Activated CD4-positive, alpha-beta T cell treated with anti-CD3 and anti-CD28 coated beads, Interleukin-2, amount 10 ng/mL, durations not matched to agents 7 days and 5 days (primary cell): ENCODE data around the gene CTPS1. TPM values are rescaled to one million over a fixed set of nuclear protein-coding genes. Genes with fewer than 3 reads are reported as not detected.

Source experiments
- CTCF ChIA-PET: fragments of 350-600 bp; sonication (Branson Sonifier 250); formaldehyde crosslinking; loops from one replicate; lab custom pipeline; 2021; ENCODE audit warnings: antibody characterized with exemption; lab: Charles Lee
- POLR2A ChIA-PET: fragments of 350-600 bp; sonication (Branson Sonifier 250); formaldehyde crosslinking; loops from one replicate; lab custom pipeline; 2021; ENCODE audit warnings: antibody characterized with exemption; lab: Charles Lee
- DNase-seq: peaks from one replicate; pipeline ENCODE4 v3.0.0-alpha.2; 2020
- H3K27ac Mint-ChIP-seq: one replicate; pipeline ENCODE4 v1.8.0; 2021; ENCODE audit warnings: mild to moderate bottlenecking, moderate library complexity, mixed read lengths
- H3K27me3 Mint-ChIP-seq: one replicate; pipeline ENCODE4 v1.8.0; 2021; ENCODE audit warnings: mixed read lengths
- H3K36me3 Mint-ChIP-seq: one replicate; pipeline ENCODE4 v1.8.0; 2021; ENCODE audit warnings: low read depth, mixed read lengths
- H3K4me1 Mint-ChIP-seq: one replicate; pipeline ENCODE4 v1.8.0; 2021; ENCODE audit warnings: mixed read lengths
- H3K4me3 Mint-ChIP-seq: one replicate; pipeline ENCODE4 v1.8.0; 2021; ENCODE audit warnings: mild to moderate bottlenecking, moderate library complexity, mixed read lengths
- H3K9me3 Mint-ChIP-seq: one replicate; pipeline ENCODE4 v1.8.0; 2021; ENCODE audit warnings: mixed read lengths
- total RNA-seq, 2 experiments: library from RNA; stranded (reverse); gene quantifications; one replicate each; pipeline ENCODE4 v1.2.3, GENCODE V29; 2021

CTPS1 gene
- total RNA-seq, 2 experiments from 2014 or later = 54.6 to 55.6 TPM

- H3K27ac Mint-ChIP-seq = no peak overlapping the region
- no peak overlapping the region for H3K4me3 Mint-ChIP-seq
- peaks cover 5% of the 10 kb centered on the region for H3K36me3 Mint-ChIP-seq
- H3K27me3 Mint-ChIP-seq = no peaks in the 10 kb centered on the region
- H3K9me3 Mint-ChIP-seq = no peaks in the 10 kb centered on the region
- CTCF ChIA-PET = interaction anchor here (0.9 kb wide), 1 partner anchor 40 kb away, joined by 3 read pairs; no protein-coding TSS in a partner anchor
- H3K4me1 Mint-ChIP-seq = peaks cover 5% of the 10 kb centered on the region
- DNase-seq = no peak
- POLR2A ChIA-PET = no interaction called here
These were observed 41.2 kb downstream of the CTPS1 start for GRCh38 chr1:41020654-41021053.

GRCh38 chr1:41021526-41022308 is 42.2 kb downstream of the CTPS1 start, which contains the start of gene SLFNL1:
SLFNL1 (minus strand) TSS chr1:41021725; CDS start chr1:41020660, 1,065 bp downstream.
- Mint-ChIP-seq H3K27me3 (no peaks in the 10 kb centered on the region), H3K27ac (peak within 1 kb of the TSS; percentile 68), H3K4me1 (peaks cover 11% of the 10 kb centered on the region), H3K36me3 (peaks cover 5% of the 10 kb centered on the region), H3K9me3 (no peaks in the 10 kb centered on the region), H3K4me3 (no peak within 1 kb of the TSS)
- DNase-seq = no peak
- ChIA-PET CTCF (interaction anchor here (1.0 kb wide), 1 partner anchor 13 kb away, joined by 3 read pairs; no protein-coding TSS in a partner anchor), POLR2A (no interaction called here)

GRCh38 chr1:41022424-41022823 is 42.9 kb downstream of the CTPS1 start:
- H3K4me1 Mint-ChIP-seq = peaks cover 11% of the 10 kb centered on the region
- ChIA-PET CTCF (interaction anchor here (1.4 kb wide), 1 partner anchor 19 kb away, joined by 5 read pairs; no protein-coding TSS in a partner anchor), POLR2A (no interaction called here)
- H3K27me3 Mint-ChIP-seq = no peaks in the 10 kb centered on the region
- DNase-seq = no peak
- peaks cover 5% of the 10 kb centered on the region for H3K36me3 Mint-ChIP-seq
- no peaks in the 10 kb centered on the region for H3K9me3 Mint-ChIP-seq
- H3K4me3 Mint-ChIP-seq = no peak overlapping the region
- H3K27ac Mint-ChIP-seq = peak overlapping the region; percentile 68

- POLR2A ChIA-PET = no interaction called here
- peaks cover 12% of the 10 kb centered on the region for H3K36me3 Mint-ChIP-seq
- no peak for DNase-seq
- H3K4me3 Mint-ChIP-seq = no peak overlapping the region
- H3K27ac Mint-ChIP-seq = peak overlapping the region; percentile 2
- H3K9me3 Mint-ChIP-seq = no peaks in the 10 kb centered on the region
- H3K4me1 Mint-ChIP-seq = peaks cover 11% of the 10 kb centered on the region
- CTCF ChIA-PET = interaction anchor here (1.4 kb wide), 1 partner anchor 20 kb away, joined by 5 read pairs; no protein-coding TSS in a partner anchor
- H3K27me3 Mint-ChIP-seq = no peaks in the 10 kb centered on the region
These were observed 43.9 kb downstream of the CTPS1 start for GRCh38 chr1:41023279-41023990.

GRCh38 chr1:41024953-41025352 is 45.5 kb downstream of the CTPS1 start:
- POLR2A ChIA-PET = no interaction called here
- no peak for DNase-seq
- Mint-ChIP-seq H3K4me3 (no peak overlapping the region), H3K9me3 (no peaks in the 10 kb centered on the region), H3K27me3 (no peaks in the 10 kb centered on the region), H3K27ac (no peak overlapping the region), H3K36me3 (peaks cover 16% of the 10 kb centered on the region), H3K4me1 (peaks cover 11% of the 10 kb centered on the region)
- CTCF ChIA-PET = interaction anchor here (0.6 kb wide), 3 partner anchors 74 to 168 kb away, joined by 3 to 4 read pairs (median 3); no protein-coding TSS in a partner anchor

GRCh38 chr1:41025979-41026819 is 46.7 kb downstream of the CTPS1 start:
- DNase-seq = no peak
- H3K4me3 Mint-ChIP-seq = no peak overlapping the region
- H3K9me3 Mint-ChIP-seq = no peaks in the 10 kb centered on the region
- ChIA-PET CTCF (interaction anchor here (0.6 kb wide), 1 partner anchor 369 kb away, joined by 3 read pairs; no protein-coding TSS in a partner anchor), POLR2A (no interaction called here)
- H3K27me3 Mint-ChIP-seq = no peaks in the 10 kb centered on the region
- peaks cover 8% of the 10 kb centered on the region for H3K4me1 Mint-ChIP-seq
- no peak overlapping the region for H3K27ac Mint-ChIP-seq
- peaks cover 19% of the 10 kb centered on the region for H3K36me3 Mint-ChIP-seq

GRCh38 chr1:41028034-41028642 is 48.6 kb downstream of the CTPS1 start:
- Mint-ChIP-seq H3K4me3 (no peak overlapping the region), H3K4me1 (peaks cover 6% of the 10 kb centered on the region), H3K27me3 (no peaks in the 10 kb centered on the region), H3K27ac (no peak overlapping the region), H3K36me3 (peaks cover 29% of the 10 kb centered on the region), H3K9me3 (peaks cover 3% of the 10 kb centered on the region)
- CTCF ChIA-PET = interaction anchor here (0.6 to 1.0 kb wide), 2 partner anchors 27 to 48 kb away, joined by 3 read pairs; no protein-coding TSS in a partner anchor
- POLR2A ChIA-PET = no interaction called here
- DNase-seq = no peak

- no peaks in the 10 kb centered on the region for H3K27me3 Mint-ChIP-seq
These were observed 51.5 kb downstream of the CTPS1 start for GRCh38 chr1:41030872-41031616.

GRCh38 chr1:41032147-41032546 is 52.7 kb downstream of the CTPS1 start:
- Mint-ChIP-seq H3K36me3 (peaks cover 34% of the 10 kb centered on the region), H3K9me3 (peaks cover 3% of the 10 kb centered on the region), H3K4me1 (no peaks in the 10 kb centered on the region), H3K27ac (no peak overlapping the region), H3K4me3 (no peak overlapping the region), H3K27me3 (no peaks in the 10 kb centered on the region)
- no peak for DNase-seq
- POLR2A ChIA-PET = no interaction called here
- CTCF ChIA-PET = no interaction called here

More at GRCh38 chr1:41030872-41031616, 51.5 kb downstream of the CTPS1 start:
- Mint-ChIP-seq H3K27ac (no peak overlapping the region), H3K4me3 (no peak overlapping the region), H3K9me3 (peaks cover 3% of the 10 kb centered on the region), H3K36me3 (peaks cover 34% of the 10 kb centered on the region), H3K4me1 (peaks cover 5% of the 10 kb centered on the region)
- DNase-seq = no peak
- ChIA-PET POLR2A (no interaction called here), CTCF (interaction anchor here (0.8 kb wide), 1 partner anchor 16 kb away, joined by 3 read pairs; no protein-coding TSS in a partner anchor)

GRCh38 chr1:41033272-41033671 is 53.8 kb downstream of the CTPS1 start:
- Mint-ChIP-seq H3K27ac (no peak overlapping the region), H3K9me3 (peaks cover 3% of the 10 kb centered on the region), H3K4me3 (no peak overlapping the region), H3K36me3 (peaks cover 28% of the 10 kb centered on the region), H3K4me1 (no peaks in the 10 kb centered on the region), H3K27me3 (no peaks in the 10 kb centered on the region)
- no peak for DNase-seq
- ChIA-PET CTCF (no interaction called here), POLR2A (no interaction called here)

GRCh38 chr1:41037116-41037903 is 57.8 kb downstream of the CTPS1 start:
- H3K36me3 Mint-ChIP-seq = peaks cover 15% of the 10 kb centered on the region
- peaks cover 1% of the 10 kb centered on the region for H3K9me3 Mint-ChIP-seq
- H3K4me3 Mint-ChIP-seq = no peak overlapping the region
- peaks cover 3% of the 10 kb centered on the region for H3K4me1 Mint-ChIP-seq
- H3K27ac Mint-ChIP-seq = no peak overlapping the region
- H3K27me3 Mint-ChIP-seq = no peaks in the 10 kb centered on the region
- no peak for DNase-seq
- ChIA-PET CTCF (interaction anchor here (0.5 to 2.2 kb wide), 4 partner anchors 32 to 87 kb away, joined by 3 to 4 read pairs (median 4); no protein-coding TSS in a partner anchor), POLR2A (no interaction called here)
